Measurements from ENCODE around the gene CA5A.

DNA sequence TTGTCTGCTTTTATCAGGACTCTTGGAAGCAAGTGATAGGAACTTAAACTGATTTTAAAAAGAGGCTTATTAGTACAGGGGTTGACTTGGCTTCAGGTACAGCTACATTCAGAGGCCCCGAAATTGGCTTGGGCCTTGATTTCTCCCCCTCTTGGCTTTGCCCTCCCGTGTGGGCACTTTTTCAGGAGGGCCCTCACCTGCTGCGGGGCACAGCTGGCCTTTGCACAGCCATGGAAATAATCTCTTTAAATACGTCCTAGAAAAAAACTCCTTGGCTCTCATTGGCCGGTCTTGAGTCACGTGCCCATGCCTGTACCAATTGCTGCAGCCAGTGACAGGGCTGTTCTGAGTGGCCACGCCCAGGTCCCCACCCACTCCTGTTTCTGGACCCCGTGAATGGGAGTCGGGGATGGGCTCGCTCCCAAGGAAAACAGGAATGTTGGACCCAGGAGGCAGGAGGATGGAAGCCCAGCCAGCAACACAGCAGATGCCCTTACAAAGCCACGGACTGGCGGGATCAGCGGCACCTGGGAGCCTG is 15.0 kb downstream of the CA5A start:
- TF ChIP-seq POLR2A (IDR thresholded peaks at IDR 0.05) (no peak), EP300 (IDR thresholded peaks at IDR 0.05) (no peak)
- TF ChIP-seq, protein P1, sequence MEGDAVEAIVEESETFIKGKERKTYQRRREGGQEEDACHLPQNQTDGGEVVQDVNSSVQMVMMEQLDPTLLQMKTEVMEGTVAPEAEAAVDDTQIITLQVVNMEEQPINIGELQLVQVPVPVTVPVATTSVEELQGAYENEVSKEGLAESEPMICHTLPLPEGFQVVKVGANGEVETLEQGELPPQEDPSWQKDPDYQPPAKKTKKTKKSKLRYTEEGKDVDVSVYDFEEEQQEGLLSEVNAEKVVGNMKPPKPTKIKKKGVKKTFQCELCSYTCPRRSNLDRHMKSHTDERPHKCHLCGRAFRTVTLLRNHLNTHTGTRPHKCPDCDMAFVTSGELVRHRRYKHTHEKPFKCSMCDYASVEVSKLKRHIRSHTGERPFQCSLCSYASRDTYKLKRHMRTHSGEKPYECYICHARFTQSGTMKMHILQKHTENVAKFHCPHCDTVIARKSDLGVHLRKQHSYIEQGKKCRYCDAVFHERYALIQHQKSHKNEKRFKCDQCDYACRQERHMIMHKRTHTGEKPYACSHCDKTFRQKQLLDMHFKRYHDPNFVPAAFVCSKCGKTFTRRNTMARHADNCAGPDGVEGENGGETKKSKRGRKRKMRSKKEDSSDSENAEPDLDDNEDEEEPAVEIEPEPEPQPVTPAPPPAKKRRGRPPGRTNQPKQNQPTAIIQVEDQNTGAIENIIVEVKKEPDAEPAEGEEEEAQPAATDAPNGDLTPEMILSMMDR (IDR thresholded peaks at IDR 0.05): no peak

Measured in gastroesophageal sphincter (tissue), 3 donors.